ENCODE results near the gene SMIM30.

SMIM30 gene

DNA sequence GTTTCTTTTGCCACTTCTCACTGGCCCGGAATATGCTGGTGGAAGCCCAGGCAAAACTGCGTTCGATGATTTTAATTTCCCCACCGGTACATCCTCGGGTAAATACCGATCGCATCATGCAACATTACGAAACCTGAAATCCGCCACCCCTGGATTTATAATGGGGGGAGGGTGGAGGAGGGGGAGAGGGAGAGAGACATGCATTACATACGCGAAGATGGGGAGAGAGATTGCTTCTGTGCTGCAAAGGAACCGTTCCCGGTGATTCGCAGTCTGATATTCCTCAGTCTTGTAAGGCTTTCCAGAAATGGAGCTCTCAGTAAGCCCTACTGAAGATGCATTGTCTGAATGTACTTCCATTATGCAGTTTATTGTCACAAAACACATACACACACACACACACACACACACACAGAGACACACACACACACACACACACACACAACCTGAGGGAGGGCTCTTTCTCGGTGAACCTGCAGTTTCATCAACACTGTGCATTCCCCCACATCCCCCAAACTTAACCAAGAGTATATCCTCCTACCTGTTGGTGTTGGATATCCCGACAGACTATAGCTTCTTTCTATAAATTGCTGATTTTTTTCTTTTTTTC is 32.5 kb downstream of the SMIM30 start:
- no peak overlapping the region for H3K4me2 ChIP-seq (ENCODE audit: low read depth, low read length)
- no peaks in the 10 kb centered on the region for H3K79me2 ChIP-seq (ENCODE audit: low read length)
- H2AFZ ChIP-seq (ENCODE audit: low read length), result no peak overlapping the region
- no peaks in the 10 kb centered on the region for H4K20me1 ChIP-seq (ENCODE audit: insufficient read depth, low read length)
- DNase-seq, result no peak
- H3K4me3 ChIP-seq (ENCODE audit: low read length), result no peak overlapping the region
- no peaks in the 10 kb centered on the region for H3K27me3 ChIP-seq (replicated peaks; ENCODE audit: insufficient read depth, low read length)
- no peak overlapping the region for H3K27ac ChIP-seq (ENCODE audit: low read length)
- H3K36me3 ChIP-seq (replicated peaks; ENCODE audit: insufficient read depth, low read length), result no peaks in the 10 kb centered on the region
- H3K9me2 ChIP-seq (replicated peaks; ENCODE audit: insufficient read depth, low read length), result no peaks in the 10 kb centered on the region
- TF ChIP-seq EZH2phosphoT487 (IDR thresholded peaks at IDR 0.05; ENCODE audit: low read length) (no peak), EZH2 (optimal IDR thresholded peaks at IDR 0.05; ENCODE audit: low read depth, low read length) (no peak)
- TF ChIP-seq, protein P1, sequence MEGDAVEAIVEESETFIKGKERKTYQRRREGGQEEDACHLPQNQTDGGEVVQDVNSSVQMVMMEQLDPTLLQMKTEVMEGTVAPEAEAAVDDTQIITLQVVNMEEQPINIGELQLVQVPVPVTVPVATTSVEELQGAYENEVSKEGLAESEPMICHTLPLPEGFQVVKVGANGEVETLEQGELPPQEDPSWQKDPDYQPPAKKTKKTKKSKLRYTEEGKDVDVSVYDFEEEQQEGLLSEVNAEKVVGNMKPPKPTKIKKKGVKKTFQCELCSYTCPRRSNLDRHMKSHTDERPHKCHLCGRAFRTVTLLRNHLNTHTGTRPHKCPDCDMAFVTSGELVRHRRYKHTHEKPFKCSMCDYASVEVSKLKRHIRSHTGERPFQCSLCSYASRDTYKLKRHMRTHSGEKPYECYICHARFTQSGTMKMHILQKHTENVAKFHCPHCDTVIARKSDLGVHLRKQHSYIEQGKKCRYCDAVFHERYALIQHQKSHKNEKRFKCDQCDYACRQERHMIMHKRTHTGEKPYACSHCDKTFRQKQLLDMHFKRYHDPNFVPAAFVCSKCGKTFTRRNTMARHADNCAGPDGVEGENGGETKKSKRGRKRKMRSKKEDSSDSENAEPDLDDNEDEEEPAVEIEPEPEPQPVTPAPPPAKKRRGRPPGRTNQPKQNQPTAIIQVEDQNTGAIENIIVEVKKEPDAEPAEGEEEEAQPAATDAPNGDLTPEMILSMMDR (IDR thresholded peaks at IDR 0.05; ENCODE audit: low read length), result no peak
- H3K9me3 ChIP-seq (replicated peaks; ENCODE audit: insufficient read depth, low read length), result no peaks in the 10 kb centered on the region
- peaks cover 12% of the 10 kb centered on the region for H3K4me1 ChIP-seq (ENCODE audit: low read length)
- H3F3A ChIP-seq (ENCODE audit: insufficient read depth, low read length), result peaks cover 10% of the 10 kb centered on the region
- H3K9ac ChIP-seq (ENCODE audit: low read length), result no peak overlapping the region

DNA sequence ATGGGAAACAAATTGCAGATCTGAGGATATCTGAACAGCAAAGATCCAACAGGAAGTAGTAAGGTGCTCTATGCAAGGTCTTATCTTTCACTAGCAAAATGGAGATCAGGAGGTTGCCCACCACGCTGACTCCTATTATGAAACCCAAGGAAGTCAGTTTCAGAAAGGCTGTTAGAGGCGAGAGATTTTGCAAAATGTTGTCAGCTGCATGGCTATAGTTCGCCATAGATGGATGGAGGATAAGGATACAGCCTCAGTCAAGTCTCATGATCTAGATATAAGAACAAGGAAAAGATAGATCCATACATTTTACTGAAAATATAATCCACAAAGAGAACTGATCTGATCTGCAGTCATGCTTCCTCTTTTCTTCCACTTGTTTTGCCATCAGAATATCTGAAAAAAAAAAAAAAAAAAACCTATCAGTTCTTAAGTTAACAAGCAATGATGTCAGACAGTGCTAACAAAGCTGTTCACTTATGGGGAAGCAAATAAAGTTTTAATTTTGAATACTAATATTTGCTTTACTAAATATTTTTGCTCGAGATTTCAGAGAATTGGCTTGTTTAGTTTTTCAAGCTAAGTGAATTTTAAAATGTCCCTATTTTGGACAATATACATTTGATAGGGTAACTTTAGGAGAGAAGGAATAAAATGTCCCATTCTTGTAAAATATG is 33.7 kb downstream of the SMIM30 start:
- Histone ChIP-seq H2AFZ (ENCODE audit: low read length) (no peak overlapping the region), H3K9me3 (replicated peaks; ENCODE audit: insufficient read depth, low read length) (no peaks in the 10 kb centered on the region), H4K20me1 (ENCODE audit: insufficient read depth, low read length) (no peaks in the 10 kb centered on the region), H3K27me3 (replicated peaks; ENCODE audit: insufficient read depth, low read length) (no peaks in the 10 kb centered on the region), H3K9ac (ENCODE audit: low read length) (no peak overlapping the region), H3K36me3 (replicated peaks; ENCODE audit: insufficient read depth, low read length) (no peaks in the 10 kb centered on the region), H3K4me1 (ENCODE audit: low read length) (peaks cover 12% of the 10 kb centered on the region), H3K9me2 (replicated peaks; ENCODE audit: insufficient read depth, low read length) (no peaks in the 10 kb centered on the region), H3K4me3 (ENCODE audit: low read length) (no peak overlapping the region), H3F3A (ENCODE audit: insufficient read depth, low read length) (peaks cover 10% of the 10 kb centered on the region), H3K4me2 (ENCODE audit: low read depth, low read length) (no peak overlapping the region), H3K27ac (ENCODE audit: low read length) (no peak overlapping the region), H3K79me2 (ENCODE audit: low read length) (no peaks in the 10 kb centered on the region)
- no peak for DNase-seq
- TF ChIP-seq EZH2phosphoT487 (IDR thresholded peaks at IDR 0.05; ENCODE audit: low read length) (no peak), EZH2 (optimal IDR thresholded peaks at IDR 0.05; ENCODE audit: low read depth, low read length) (no peak)
- TF ChIP-seq, protein P1 (IDR thresholded peaks at IDR 0.05; ENCODE audit: low read length), result no peak

DNA sequence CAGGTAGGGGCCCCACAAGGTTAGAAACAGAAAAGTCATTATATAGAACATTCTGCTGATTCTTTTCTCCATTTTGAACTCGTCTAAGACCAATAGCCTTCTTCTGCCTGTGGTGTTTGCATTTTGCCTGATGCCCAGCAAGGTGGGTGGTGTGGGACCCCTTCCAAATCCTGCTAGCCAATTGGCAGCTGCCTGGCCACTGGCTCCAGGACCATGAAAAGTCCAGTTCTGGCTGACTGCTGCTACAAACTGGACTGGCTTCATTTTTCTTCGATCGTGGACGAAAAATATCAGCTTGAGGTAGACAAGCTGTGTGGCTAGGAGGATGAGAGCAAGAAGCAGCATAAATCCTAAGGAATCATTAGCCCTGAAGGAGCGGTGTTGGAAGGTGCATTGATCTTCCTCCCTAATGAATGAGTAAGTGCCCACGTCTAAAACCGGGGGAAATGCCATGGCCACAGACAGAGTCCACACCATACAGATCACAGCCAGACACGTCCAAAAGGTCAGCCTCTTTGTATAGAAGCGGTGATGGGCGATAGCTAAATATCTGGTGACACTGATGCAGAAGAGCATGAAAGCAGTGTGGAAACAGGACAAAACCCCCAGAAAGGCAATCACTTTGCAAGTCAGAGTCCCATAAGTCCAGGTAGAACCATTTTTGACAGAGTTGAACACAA is 34.4 kb downstream of the SMIM30 start:
- Histone ChIP-seq H3K4me1 (ENCODE audit: low read length) (peaks cover 12% of the 10 kb centered on the region), H3K27ac (ENCODE audit: low read length) (peak overlapping the region; percentile 15; the same call in 1 of the 2 replicates), H3K36me3 (replicated peaks; ENCODE audit: insufficient read depth, low read length) (no peaks in the 10 kb centered on the region), H3K9ac (ENCODE audit: low read length) (no peak overlapping the region), H2AFZ (ENCODE audit: low read length) (no peak overlapping the region), H3K79me2 (ENCODE audit: low read length) (no peaks in the 10 kb centered on the region), H3K27me3 (replicated peaks; ENCODE audit: insufficient read depth, low read length) (no peaks in the 10 kb centered on the region), H3K9me2 (replicated peaks; ENCODE audit: insufficient read depth, low read length) (no peaks in the 10 kb centered on the region), H3K9me3 (replicated peaks; ENCODE audit: insufficient read depth, low read length) (no peaks in the 10 kb centered on the region), H3K4me3 (ENCODE audit: low read length) (no peak overlapping the region), H3K4me2 (ENCODE audit: low read depth, low read length) (peak overlapping the region; percentile 21), H3F3A (ENCODE audit: insufficient read depth, low read length) (peaks cover 10% of the 10 kb centered on the region), H4K20me1 (ENCODE audit: insufficient read depth, low read length) (no peaks in the 10 kb centered on the region)
- no peak for DNase-seq
- TF ChIP-seq, protein P1 (IDR thresholded peaks at IDR 0.05; ENCODE audit: low read length), result no peak
- no peak for TF ChIP-seq EZH2phosphoT487 (IDR thresholded peaks at IDR 0.05; ENCODE audit: low read length)
- no peak for TF ChIP-seq EZH2 (optimal IDR thresholded peaks at IDR 0.05; ENCODE audit: low read depth, low read length)
